ENCODE data around the gene PEX12.

- TF ChIP-seq POLR2AphosphoS5 (IDR thresholded peaks at IDR 0.05; ENCODE audit: insufficient read depth, low read depth, low read length) (no peak), CTCF (IDR thresholded peaks at IDR 0.05; ENCODE audit: extremely low read depth in 1 of 2, insufficient read depth in 1 of 2, low read depth in 1 of 2, low read length in 2 of 2) (no peak), POLR2A (IDR thresholded peaks at IDR 0.05; ENCODE audit: low read depth, low read length) (no peak), EZH2 (IDR thresholded peaks at IDR 0.05; ENCODE audit: borderline replicate concordance, low read depth, low read length, severe bottlenecking) (no peak), MAX (IDR thresholded peaks at IDR 0.05; ENCODE audit: insufficient read depth, insufficient read length) (no peak), GATA2 (IDR thresholded peaks at IDR 0.05; ENCODE audit: insufficient read depth, insufficient read length, low read depth, low read length) (no peak), MYC (IDR thresholded peaks at IDR 0.05; ENCODE audit: low read depth, low read length) (no peak), FOS (IDR thresholded peaks at IDR 0.05; ENCODE audit: borderline replicate concordance, insufficient read depth, low read length) (no peak)
These were observed 17.7 kb upstream of the PEX12 start for GRCh38 chr17:35596072-35596471.
